Hindlimb muscle (tissue), 1 donor: ENCODE results near the gene CRTC1. TPM values are rescaled to one million over a fixed set of nuclear protein-coding genes. Genes with fewer than 3 reads are reported as not detected.

Source experiments
- DNase-seq: peaks from one replicate; pipeline ENCODE4 v3.0.0-alpha.2; 2013
- polyA plus RNA-seq: library from polyadenylated mRNA; unstranded; fragments of 120-200 nt; gene quantifications from one replicate; pipeline ENCODE4 v1.2.1, GENCODE V29; 2013; ENCODE audit not compliant: insufficient read length

CRTC1 gene
- polyA plus RNA-seq, 1 donor, result 19.2 TPM

GRCh38 chr19:18651733-18652132, 31.7 kb upstream of the CRTC1 start:
- DNase-seq, result no peak

GRCh38 chr19:18653853-18654252, 29.6 kb upstream of the CRTC1 start:
- DNase-seq, result no peak

GRCh38 chr19:18654469-18654868, 29.0 kb upstream of the CRTC1 start:
- DNase-seq, result no peak

- DNase-seq, result no peak
These were observed 28.2 kb upstream of the CRTC1 start for GRCh38 chr19:18655173-18655844.

DNA sequence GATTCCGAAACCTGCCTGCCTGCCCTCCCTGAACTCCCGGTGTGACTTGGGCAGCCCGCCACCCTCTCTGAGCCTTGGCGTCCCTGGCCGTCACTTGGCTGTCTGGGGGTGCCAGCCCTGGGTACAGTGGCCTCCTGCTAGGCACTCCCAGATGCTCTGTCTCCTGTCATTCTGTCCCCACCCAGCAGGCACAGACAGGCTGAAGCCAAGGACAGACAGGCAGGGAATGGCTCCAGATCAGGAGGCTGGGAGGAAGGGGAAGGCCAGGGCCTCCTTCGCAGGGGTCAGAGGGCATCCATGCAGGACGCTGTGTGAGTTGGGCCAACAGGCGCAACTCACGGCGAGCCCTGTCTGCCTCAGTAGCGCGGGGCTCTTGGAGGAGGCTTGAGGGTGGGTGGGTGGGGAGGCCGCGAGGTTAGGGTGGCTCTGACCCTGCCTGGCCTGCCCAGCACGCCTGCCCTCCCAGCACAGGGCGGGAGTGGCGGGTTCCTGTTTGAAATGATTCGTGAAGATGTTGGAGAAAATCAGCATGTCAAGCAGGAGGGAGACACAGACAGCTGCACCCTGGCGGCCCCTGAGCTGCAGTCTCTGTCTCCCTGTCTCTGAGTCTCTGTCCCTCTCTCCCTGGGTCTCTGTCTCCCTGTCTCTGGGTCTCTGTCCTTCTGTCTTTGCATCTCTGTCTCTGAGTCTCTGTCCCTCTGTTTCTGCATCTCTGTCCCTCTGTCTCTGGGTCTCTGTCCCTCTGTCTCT, 27.0 kb upstream of the CRTC1 start:
- no peak for DNase-seq

DNA sequence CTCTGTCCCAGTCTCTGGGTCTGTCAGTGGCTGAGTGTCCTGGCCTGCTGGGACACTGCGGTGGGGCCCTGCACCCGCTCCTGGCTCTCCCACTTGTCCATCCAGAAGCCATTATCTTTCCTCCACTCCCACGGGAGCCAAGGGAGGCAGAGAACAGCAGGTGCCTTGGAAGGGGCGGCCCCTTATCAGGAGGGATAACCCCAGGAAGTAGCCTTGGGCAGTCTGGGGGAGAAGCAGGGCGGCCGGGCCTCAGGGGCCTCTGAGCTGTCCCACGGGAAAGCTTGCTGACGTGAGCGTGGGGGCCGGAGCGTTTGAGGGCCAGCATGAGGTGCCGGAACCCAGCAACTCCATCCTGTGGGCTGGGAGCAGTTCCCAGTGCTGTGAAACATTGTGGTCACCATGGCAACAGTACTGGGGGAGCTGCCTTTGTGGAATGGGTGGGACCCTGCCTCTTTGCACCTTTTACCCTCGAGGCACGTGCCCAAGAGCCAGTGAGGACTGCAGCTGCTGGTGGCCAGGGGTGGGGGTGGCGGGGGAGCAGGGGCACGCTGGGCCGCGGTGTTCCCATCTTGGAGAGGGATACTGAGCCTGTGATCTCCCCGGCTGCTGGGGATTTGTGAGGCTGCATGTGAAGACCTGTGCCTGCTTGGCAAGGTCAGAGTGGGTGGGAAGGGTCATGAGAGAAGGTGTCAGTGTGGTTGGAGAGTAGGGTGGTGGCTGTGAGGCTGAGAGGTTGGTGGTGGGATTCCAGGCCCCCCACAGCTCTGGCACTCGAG, 25.7 kb upstream of the CRTC1 start:
- no peak for DNase-seq

- no peak for DNase-seq
These were observed 25.1 kb upstream of the CRTC1 start for GRCh38 chr19:18658366-18658855.

DNA sequence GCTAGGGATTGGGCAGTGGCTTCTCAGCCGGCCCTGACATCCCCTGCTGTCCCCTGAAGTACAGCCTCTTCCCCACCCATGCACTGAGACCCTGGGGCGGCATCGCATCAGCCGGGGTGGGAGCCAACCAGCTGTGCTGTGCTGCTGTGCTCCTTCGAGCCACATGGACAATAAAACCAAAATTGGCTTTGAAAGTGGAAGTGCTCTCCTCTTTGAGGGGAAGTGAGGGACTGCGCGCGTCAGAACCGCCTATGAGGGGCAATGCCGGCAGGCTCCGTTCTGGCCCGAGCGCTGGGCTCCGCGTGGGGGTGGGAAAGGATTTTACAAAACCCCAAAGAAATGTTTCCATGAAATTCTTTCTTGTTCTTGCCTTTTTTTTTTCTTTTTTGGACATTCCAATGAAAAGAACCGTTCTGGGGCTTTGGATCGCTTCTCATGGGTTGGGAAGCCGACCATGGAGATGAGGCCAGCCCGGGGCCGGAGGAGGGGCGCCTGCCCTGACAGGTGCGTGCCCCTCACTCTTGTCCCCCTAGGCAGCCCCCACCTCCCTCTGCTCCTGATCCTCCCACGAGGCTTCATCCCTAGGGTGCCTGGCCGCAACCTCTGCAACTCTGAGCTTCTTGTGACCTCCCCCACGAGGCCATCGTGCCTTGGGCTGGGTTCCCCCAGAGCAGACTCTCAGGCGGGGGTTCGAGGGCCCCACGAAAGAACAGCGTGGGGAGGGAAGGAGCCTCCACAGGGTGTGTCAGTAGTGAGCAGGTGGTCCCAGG, 24.0 kb upstream of the CRTC1 start:
- DNase-seq, result peak; percentile 74

- DNase-seq, result no peak
These were observed 23.2 kb upstream of the CRTC1 start for GRCh38 chr19:18660051-18660910.

DNA sequence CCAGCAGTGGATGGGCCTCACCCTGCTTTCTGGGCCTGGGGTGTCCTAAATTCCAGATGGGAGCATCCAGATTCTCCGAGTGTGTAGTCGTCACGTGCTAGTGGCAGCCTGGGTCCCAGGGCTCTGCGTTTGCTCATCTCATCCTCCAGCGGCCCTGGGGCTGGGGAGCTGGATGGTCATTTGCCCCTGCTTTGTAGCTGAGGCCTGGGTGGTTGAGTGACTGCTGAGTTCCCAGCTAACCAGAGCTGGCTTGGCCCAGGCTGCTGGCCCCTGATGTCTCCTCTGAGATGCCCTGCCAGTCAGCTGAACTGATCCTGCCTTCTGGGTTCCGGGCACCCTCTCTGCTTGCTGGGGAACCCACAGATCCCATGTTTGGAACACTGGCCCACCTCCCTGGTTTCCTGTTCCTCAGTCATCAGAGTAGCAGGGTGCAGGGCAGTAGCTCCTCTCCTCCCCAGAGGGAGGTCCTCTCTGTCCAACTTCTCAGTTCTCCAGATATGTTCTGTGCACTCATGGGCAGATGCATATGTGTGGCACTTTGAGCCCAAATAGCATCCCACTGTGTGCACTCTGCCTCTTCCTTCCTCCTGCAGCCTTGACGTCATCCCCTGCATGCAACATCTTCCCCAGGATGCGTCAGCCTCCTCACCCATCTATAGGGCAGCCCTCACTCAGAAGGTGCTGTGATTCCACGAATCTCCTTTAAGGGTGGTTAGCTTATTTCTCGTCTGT, 22.4 kb upstream of the CRTC1 start:
- DNase-seq, result no peak

DNA sequence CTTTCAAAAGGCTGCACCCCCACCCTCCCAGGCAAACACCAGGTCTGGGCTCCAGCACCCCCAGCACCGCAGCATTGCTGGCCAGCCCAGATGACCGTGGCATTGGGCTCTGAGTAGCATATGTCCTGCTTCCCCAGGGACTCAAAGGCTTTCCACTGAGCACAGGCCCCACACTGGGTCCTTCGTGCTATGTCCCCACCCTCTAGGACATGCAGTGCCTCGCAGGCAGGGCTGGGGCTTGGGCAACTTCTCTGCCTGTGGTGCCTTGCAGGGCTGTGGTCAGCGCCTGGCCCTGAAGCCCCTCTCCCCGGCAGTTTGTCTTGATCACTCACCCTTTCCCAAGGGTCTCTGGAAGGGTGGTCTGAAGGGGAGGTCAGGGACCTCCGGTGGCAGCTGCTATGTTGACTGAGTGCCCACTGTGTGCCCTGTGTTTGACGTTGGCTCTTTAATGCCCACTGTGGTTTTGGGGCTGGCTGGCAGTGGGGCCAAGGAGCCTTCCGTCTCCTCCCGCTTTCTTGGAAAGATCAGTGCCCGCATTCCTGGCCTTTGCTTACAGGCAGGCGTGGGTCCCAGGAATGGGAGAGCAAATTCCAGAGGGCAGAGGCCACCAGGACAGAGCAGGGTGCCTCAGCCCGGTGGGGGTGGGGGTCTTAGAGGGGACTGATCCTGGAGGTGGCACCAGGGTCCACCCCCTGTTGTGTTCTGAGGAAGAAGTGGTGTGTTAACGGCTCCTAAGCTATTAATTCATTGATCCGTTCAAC, 20.3 kb upstream of the CRTC1 start:
- DNase-seq, result no peak

- no peak for DNase-seq
These were observed 19.4 kb upstream of the CRTC1 start for GRCh38 chr19:18663940-18664530.

DNA sequence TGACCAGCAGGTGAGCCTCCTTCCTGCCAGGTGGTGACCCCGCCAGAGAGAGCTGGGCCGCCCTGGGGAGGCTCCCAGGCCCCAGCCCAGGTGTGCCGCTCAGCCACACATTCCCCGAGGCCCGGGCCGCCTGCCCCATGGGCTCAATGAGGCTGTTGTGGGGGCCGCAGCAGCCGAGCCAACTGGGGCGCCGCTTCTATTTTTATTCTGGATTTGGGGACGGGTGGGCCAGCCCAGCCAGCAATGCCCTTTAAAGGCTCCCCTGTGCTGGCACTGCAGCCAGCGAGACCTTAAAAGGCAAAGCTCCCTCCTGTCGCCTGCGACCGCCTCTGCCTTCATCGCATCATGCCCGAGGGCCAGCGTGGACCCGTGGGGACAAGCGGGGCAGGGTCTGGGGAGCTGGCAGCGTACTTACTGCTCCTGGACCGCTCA, 17.7 kb upstream of the CRTC1 start:
- no peak for DNase-seq

DNA sequence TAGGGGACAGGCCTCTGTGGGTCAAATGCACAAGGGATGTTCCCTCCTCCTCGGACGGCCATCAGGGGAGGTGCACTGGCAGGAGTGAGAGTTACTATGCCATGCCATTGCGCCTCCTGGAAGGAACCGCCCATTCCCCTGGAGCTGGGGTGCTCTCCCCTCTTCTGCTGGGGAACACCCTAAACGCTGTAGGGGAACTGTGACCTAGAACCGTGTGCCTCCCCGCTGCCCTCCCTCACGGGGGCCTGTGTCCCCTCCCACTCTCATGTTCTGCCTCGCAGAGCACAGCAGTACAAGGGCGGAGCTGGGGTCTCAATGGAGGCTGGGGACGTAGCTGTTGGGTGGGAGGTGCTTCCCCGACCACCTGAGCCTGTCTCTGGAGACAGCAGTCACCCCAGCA, 17.2 kb upstream of the CRTC1 start:
- DNase-seq, result no peak

DNA sequence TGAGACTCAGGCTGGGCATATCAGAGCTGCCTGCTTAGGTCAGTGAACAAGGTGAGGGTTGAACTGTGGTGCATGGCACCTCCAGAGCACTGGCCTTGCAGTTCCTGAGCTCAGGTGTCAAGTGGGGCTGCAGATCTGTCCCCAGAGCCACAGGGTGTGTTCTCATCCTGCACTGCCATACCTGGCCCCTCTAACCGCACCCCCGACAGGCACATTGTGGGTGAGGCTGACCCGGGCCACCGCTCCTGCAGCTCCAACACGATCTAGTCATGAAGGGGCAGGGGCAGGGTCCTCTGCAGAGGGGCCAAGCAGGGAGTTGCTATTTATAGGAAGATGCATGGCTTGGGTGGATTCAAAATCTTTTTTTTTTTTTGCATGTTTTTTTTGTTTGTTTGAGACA, 16.7 kb upstream of the CRTC1 start:
- no peak for DNase-seq

DNA sequence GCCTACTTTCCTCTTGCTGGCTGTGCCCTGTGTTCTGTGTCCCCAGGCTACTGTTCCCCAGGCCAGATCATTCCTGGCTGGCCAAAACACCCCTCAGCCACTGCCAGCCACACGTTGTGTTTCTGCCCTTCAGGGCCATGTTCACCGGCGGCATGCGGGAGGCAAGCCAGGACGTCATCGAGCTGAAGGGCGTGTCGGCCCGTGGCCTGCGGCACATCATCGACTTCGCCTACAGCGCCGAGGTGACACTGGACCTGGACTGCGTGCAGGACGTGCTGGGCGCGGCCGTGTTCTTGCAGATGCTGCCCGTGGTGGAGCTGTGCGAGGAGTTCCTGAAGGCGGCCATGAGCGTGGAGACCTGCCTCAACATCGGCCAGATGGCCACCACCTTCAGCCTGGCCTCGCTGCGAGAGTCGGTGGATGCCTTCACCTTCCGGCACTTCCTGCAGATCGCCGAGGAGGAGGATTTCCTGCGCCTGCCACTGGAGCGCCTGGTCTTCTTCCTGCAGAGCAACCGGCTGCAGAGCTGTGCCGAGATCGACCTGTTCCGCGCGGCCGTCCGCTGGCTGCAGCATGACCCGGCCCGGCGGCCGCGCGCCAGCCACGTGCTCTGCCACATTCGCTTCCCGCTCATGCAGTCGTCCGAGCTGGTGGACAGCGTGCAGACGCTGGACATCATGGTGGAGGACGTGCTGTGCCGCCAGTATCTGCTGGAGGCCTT, 15.8 kb upstream of the CRTC1 start:
- no peak for DNase-seq

DNA sequence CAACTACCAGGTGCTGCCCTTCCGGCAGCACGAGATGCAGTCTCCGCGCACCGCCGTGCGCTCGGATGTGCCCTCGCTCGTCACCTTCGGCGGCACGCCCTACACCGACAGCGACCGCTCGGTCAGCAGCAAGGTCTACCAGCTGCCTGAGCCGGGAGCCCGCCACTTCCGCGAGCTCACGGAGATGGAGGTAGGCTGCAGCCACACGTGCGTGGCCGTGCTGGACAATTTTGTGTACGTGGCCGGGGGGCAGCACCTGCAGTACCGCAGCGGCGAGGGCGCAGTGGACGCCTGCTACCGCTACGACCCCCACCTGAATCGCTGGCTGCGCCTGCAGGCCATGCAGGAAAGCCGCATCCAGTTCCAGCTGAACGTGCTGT, 15.2 kb upstream of the CRTC1 start:
- DNase-seq, result no peak

GRCh38 chr19:18668744-18669523, 14.5 kb upstream of the CRTC1 start:
- no peak for DNase-seq
